MM.1S (cell line): ENCODE results near the gene DLGAP1.

ENCODE experiments used
- CTCF ChIP-seq: fragments of 300-600 bp; sonication (generic); IDR thresholded peaks from 2 replicates; pipeline ENCODE4 v1.5.1; 2016; ENCODE audit warnings: antibody characterized with exemption, low read length, mixed read lengths
- EZH2 ChIP-seq: fragments of 300-600 bp; sonication (generic); optimal IDR thresholded peaks from 2 replicates; pipeline ENCODE3; 2017; ENCODE audit warnings: low read depth, mild to moderate bottlenecking, antibody characterized with exemption, low read length, mixed read lengths

- no peak for TF ChIP-seq CTCF
- TF ChIP-seq EZH2, result no peak
Measured at GRCh38 chr18:3886575-3887322, 568.4 kb downstream of the DLGAP1 start.
